HEK293T (cell line): Measurements from ENCODE around the gene EHD4.

Experiments used
- BHLHE40 ChIP-seq: fragments of 450-650 bp; IDR thresholded peaks from 2 replicates; pipeline ENCODE4 v1.6.1; 2016; ENCODE audit warnings: mild to moderate bottlenecking, moderate library complexity, borderline replicate concordance
- CTBP1 ChIP-seq: fragments of 450-650 bp; IDR thresholded peaks from 2 replicates; pipeline ENCODE4 v1.6.1; 2016; ENCODE audit warnings: borderline replicate concordance
- FOXA1 ChIP-seq: fragments of 450-650 bp; IDR thresholded peaks from 2 replicates; pipeline ENCODE4 v1.6.1; 2016; ENCODE audit warnings: mild to moderate bottlenecking
- FOXK2 ChIP-seq: fragments of 450-650 bp; IDR thresholded peaks from 2 replicates; pipeline ENCODE4 v1.6.1; 2016; ENCODE audit warnings: mild to moderate bottlenecking
- FOXM1 ChIP-seq: fragments of 450-650 bp; IDR thresholded peaks from 2 replicates; pipeline ENCODE4 v1.6.1; 2017; ENCODE audit warnings: mild to moderate bottlenecking, borderline replicate concordance
- HDGF ChIP-seq: fragments of 450-650 bp; IDR thresholded peaks from 2 replicates; pipeline ENCODE4 v1.6.1; 2017; ENCODE audit warnings: antibody characterized with exemption, borderline replicate concordance
- SP1 ChIP-seq: fragments of 450-650 bp; IDR thresholded peaks from 2 replicates; pipeline ENCODE4 v1.6.1; 2017
- TARDBP ChIP-seq: fragments of 450-650 bp; IDR thresholded peaks from 2 replicates; pipeline ENCODE4 v1.6.1; 2016
- TF ChIP-seq, protein P1 (sequence below): fragments of 450-650 bp; IDR thresholded peaks from 2 replicates; pipeline ENCODE4 v1.6.1; 2016

DNA sequence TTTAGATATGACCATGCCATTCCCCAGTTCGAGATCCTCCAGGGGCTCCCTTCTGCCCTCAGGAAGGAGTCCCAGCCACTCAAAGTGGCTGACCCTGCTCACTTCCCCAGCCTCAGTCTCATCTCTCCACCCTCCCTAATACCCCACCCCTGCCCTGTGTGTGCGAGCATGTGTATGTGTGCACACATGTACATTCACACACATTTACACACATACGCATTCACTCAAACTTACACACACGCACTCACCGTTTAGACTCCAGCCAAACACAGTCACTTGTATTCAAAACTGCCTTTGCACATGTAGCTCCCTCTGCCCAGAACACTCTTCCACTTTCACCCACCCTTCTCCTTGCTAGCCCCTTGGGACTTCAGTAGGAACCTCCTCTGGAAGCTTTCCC lies 37.1 kb upstream of the EHD4 start:
- TF ChIP-seq SP1 (no peak), FOXA1 (no peak), CTBP1 (no peak), HDGF (no peak), TARDBP (no peak), FOXK2 (no peak), FOXM1 (no peak), BHLHE40 (no peak)
- TF ChIP-seq, protein P1, sequence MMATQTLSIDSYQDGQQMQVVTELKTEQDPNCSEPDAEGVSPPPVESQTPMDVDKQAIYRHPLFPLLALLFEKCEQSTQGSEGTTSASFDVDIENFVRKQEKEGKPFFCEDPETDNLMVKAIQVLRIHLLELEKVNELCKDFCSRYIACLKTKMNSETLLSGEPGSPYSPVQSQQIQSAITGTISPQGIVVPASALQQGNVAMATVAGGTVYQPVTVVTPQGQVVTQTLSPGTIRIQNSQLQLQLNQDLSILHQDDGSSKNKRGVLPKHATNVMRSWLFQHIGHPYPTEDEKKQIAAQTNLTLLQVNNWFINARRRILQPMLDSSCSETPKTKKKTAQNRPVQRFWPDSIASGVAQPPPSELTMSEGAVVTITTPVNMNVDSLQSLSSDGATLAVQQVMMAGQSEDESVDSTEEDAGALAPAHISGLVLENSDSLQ: no peak
